HTR-8/SVneo (cell line): ENCODE results near the gene KBTBD8.

ENCODE experiments used
- DNase-seq: peaks from one replicate; pipeline ENCODE4 v3.0.0; 2011; ENCODE audit warnings: low spot score, mixed read lengths; ENCODE audit not compliant: insufficient read length
- FAIRE-seq: peaks from 2 replicates; lab custom pipeline; 2011; peaks lifted over from hg19 to GRCh38; lab: Jason Lieb, UNC

Gene KBTBD8

DNA sequence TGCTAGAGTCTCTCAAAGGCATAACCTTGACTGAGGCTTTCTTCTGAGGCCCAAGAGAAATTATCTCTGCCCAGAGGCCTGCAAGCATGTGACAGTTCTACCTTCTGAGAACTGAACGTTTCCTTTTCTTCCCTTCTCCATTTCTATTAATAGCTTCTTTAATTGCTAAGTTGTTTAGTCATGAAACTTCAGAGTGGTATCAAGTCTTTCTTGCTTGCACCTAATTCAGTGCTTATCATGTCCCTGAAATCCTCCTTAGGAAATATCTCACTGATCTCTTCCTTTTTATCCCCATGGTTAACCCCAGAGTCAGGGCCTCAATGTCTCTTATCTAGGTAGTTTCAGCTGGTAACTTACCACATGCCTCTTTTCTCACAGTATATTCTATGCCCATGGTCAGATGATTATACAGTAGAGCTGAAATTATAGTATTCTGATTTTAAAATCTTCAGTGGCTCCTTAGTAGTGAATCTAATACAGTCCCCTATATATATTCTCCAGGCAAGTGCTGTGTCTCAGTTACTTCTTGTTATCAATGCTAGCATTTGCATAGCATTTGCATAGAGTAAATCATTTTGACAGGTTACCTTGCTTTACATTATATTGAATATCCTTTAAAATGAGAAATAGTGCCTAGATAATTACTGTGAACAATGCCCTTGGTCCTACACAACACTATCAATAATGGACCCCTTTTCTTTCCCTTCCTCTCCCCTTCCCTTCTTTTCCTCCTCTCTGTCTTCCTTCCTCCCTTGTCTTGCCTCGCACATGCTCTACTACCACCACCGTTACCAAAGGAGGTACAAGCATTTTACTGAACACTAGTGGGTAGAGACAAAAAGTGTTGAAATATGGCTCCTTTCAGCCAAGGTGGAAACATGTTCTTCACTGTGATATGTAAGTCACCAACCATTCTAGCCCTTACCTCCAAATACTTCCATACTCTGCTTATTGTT, 33.0 kb downstream of the KBTBD8 start:
- DNase-seq (no peak), FAIRE-seq (no peak)

DNA sequence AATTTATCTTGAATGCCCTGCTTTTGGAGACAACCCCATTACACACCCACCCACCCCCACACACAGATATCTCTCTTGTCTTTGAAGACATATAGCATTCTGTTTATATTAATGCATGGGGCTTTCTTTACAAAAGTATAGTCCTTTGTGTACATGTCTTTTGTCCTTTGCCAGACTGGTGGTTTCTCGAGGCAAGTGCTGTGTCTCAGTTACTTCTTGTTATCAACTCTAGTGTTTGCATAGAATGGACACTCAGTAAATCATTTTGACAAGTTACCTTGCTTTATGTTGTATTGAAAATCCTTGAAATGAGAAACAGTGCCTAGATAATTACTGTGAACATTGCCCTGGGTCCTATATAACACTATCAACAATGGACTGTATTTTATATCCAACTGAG, 33.9 kb downstream of the KBTBD8 start:
- DNase-seq (no peak), FAIRE-seq (no peak)

DNA sequence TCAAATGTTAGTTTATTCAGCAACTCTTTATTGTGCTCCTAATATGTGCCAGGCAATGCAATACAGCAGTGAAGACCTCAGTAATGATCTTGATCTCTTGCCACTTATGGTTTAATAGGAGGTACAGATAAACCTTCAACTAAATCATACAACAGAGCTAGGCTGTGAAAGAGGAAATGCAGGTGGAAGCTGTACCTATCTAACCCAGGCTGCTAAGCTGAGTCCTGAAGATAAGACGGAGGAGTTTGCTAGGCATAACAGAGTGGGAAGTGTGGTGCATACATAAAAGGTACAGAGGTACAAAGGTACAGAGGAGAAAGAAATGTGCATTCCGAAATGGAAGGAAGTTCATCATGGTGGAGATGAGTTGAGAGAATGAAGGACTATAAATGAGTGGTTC, 35.0 kb downstream of the KBTBD8 start:
- FAIRE-seq = no peak
- DNase-seq = no peak

DNA sequence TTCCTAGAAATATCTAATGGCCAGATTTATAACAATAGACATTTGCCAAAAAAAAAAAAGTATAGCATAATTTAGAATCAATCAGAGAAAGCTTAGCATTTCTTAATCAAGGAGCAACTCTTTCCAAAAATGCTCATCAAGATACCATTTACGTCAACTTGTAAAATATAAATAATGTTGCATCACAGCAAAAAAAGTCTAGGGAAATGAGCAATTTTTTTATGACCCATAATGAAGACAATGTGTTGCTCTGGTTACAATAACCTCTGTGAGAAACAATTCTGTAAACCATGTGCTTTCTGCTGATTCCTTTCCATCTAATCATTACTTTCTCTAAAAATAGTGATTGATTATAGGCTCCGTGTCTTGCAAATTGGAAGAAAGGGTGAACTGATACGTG, 36.3 kb downstream of the KBTBD8 start:
- DNase-seq (no peak), FAIRE-seq (no peak)

DNA sequence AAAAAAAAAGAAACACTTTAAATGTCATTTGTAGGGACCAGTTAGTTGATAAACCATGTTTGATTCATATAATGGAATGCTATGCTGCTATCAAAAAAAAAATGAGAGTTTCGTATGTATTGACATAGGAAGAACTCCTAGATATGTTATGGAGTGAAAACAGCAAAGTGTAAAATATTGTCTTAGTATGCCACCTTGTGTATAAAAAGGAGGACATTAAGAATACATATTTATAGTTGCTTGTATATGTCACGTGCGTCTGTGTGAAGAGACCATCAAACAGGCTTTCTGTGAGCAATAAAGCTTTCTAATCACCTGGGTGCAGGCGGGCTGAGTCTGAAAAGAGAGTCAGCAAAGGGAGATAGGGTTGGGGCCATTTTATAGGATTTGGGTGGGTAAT, 39.5 kb downstream of the KBTBD8 start:
- DNase-seq = no peak
- FAIRE-seq = no peak

DNA sequence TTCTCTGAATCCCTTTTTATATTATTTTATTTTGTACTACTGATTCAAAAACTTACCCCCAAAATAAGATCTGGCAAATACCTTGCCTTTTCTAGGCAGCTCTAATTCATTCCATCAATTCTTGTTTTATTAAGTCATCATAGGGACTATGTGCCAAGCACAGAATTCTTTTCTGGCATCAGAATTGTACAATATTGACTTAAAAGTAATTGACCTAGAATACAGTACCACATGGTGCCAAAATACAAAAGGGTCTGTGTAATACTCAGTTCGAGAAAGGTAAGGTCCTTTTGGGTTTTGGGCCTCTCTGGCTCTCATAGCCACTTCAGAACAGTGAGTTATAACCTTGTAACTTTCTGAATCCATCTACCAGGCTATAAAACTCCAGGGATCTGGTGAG, 46.2 kb downstream of the KBTBD8 start:
- DNase-seq = no peak
- no peak for FAIRE-seq

DNA sequence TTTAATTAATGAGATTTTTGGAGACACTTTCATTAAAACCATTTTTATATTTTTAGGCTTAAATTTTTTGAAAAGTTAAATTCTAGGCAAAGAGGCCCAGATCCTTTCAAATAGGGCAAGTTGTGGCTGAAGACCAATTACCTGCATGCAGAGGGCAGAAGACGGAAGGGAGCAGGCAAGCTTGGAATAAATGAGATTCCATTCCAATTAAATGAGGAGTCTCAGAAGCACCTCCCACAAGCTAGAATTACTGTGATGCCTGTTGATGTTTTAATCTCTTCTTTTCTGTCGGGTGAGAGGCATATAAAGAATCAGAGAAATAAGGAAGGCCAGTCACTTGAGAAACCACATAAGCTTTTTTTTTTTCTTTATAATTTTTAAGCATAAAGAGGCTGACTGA, 46.8 kb downstream of the KBTBD8 start:
- FAIRE-seq (no peak), DNase-seq (no peak)

DNA sequence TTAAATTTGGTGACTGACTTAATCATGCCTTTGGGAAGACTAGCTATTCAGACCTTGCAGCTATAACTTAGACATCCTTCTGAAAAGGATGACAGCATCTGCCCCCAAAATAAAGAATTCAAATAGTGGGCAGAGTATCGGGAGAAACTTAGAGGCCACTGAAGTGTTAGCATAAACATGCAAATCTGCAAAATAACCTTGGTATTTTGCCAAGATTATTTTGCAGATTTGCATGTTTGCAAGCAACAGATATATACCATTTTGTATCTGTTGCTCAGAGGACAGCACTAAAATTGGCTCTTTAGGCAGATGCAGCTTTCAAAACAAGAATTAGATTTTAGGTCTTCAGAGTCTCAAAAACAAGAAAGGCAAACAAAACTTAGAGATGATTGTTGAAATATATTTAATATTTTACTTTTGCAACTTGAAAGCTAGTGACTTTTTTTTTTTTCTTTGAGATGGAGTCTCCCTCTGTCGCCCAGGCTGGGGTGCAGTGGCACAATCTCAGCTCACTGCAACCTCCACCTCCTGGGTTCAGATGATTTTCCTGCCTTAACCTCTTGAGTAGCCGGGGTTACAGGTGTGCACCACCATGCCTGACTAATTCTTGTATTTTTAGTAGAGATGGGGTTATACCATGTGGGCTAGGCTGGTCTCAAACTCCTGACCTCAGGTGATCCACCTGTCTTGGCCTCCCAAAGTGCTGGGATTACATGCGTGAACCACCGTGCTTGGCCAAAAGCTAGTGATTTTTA, 47.8 kb downstream of the KBTBD8 start:
- FAIRE-seq = no peak
- DNase-seq = no peak

DNA sequence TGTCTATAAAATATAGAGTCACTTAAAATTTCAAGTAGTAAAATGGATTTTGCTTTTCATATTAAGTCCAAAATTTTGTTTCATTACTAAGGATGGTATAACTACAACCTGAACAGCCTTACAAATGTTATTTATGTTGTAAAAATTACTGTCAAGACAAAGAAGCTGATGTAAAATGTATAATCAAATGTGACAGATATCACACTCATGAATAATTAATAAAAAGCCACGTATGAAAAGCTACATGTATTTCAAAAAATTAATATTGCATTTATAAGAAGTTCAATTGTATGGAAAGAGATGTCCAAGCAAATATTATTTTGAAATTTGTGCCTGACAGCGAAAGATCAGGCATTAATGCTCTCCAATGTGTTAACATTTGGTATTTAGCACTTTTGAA, 48.9 kb downstream of the KBTBD8 start:
- DNase-seq = no peak
- no peak for FAIRE-seq

DNA sequence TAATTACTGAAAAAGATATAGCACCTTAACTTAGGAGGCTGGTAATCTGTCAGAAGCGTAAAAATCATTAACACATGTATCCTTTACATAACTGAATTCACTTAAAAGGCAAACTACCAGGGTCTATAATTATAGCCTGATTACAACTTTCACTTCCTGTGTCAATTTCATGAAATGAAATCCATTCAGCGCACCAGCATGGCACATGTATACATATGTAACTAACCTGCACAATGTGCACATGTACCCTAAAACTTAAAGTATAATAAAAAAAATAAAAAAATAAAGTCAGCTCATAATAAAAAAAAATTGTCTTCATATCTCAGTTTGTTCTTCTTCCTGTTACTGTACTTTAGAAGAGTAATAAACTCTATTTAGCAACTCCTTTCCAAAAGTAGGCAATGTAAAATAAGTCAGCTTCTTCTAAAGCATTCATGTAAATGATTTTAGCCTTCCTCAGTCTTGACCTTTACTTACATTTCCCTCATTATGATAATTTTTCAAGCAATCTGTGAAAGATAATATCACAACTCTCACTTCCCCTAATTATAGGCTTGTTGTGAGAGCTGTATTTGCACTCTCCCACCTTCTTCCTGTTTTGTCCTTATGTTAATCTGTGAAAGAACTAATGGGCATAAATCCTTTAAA, 50.1 kb downstream of the KBTBD8 start:
- DNase-seq (no peak), FAIRE-seq (no peak)

DNA sequence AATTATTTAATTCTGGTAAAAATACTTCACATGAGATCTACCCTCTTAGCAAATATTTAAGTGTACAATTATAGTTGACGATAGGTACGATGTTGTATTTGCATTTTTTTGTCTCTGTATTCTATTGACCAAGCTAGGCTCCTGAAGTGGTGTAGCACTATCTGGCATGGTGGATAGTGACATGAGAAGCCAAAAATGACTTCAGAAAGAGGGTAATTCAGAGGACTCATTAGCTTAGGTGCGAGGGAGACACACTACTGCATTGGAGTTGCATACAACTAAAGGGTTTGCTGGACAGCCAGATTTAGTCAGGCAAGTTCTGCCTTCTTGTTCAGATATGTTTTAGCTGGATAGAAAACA, 50.6 kb downstream of the KBTBD8 start:
- no peak for DNase-seq
- FAIRE-seq = no peak

DNA sequence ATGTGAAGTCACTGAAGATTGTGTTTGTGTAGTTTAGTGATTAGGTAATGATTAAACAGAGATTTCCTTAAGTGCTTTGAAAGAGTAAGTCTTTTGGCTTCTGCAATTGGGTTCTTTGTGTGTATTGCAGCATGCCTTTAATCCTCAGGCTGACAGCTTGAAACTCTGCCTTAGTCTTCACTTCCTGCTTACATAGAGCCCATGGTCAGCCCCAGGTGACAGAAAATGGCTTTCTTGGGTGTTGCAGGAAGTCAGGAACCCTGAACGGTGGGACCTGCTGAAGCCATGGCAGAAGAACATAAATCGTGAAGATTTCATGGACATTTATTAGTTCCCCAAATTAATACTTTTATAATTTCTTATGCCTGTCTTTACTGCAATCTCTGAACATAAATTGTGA, 61.3 kb downstream of the KBTBD8 start:
- DNase-seq (no peak), FAIRE-seq (no peak)
